ENCODE results near the gene TRAPPC12.

Gene TRAPPC12

DNA sequence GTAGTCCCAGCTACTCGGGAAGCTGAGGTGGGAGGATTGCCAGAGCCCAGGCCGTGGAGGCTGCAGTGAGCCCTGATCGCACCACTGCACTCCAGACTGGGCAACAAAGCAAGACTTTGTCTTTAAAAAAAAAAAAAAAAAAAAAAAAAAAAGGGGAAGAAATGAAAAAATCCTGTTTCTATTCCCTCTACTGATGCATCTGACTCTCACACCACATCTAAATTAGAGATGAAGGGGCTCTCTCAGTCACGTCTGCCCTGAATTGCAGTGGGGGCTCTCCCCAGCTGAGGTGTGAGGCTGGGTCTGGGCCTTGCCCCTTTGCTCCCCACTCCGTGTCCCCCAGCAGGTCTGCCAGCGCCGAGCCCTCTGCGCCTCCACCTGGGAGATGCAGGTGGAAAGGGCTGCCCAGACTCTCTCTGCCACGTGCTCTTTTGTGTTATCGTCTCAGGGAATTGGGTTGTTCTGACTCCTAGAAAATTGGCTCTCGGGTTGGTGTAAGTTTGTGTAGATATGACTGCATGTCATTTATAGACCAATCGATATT, 30.2 kb downstream of the TRAPPC12 start:
- DNase-seq, result no peak

DNA sequence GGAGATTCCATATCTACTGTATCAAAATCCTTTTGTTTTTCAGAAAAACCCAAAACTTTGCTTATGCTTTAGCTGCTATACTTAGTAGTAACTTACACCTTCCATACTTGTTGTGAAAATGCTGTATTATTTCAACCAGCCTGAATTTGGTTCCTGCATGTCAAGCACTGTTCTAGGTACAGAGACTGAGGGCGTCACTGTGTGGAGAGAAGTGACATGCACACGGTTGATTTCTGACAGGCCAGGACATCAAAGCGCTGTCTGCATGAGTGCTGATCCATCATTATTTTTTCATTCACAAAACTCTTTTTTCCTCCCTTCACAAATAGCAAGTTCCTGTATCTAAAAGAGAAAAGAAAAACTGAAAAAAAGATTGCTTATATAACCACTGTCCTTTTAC, 31.6 kb downstream of the TRAPPC12 start:
- DNase-seq, result no peak

DNA sequence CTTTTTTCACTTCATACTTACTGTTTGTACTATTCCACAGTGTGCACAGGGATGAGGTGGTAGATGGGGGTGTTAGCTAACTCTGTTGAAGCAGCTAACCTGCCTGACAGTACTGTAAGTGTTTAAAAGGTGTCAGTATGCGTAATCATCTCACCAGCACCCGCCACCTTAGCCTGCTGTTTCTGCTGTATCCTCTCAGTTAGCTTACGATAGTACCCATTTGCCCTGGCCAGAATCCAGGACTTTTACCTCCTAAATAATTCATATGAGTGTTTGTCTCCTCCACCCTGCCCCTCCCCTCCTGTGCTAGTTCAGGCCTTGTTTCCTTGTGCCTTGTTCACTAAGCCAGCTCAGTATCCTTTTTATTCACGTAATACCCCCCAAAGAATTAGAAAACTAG, 34.2 kb downstream of the TRAPPC12 start:
- no peak for DNase-seq

DNA sequence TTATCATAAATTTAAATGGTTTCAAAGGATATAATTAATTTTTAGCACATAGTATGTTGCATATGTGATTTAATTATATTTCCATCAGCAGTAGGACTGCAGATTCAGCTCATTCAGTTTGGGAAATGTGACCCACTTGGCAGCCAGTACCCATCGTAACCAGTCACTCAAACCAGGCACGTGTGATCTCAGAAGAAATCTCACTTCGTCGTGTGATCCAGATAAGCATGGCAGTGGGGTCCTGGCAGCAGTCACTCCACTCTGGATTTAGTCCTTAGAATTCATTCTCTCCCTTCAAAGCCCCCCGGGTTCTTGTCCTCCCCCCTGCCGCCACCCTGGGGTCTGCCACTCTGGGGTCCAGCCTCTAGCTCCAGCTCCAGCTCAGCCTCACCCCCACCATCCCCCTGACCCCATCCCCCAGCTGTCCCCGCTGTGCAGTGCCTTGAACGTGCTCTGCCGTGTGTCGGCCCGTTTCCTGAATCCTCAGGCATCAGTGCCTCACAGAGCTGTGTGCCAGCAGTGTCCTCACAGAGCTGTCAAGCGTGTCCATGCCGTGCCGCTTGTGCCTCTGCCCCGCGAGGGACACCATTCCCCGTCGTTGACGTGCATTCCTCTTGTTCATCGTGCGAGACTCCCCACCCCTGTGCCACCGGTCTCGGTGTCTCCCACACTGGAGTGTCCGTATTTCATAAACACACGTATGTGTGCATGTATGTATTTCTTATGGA, 34.8 kb downstream of the TRAPPC12 start:
- no peak for DNase-seq

DNA sequence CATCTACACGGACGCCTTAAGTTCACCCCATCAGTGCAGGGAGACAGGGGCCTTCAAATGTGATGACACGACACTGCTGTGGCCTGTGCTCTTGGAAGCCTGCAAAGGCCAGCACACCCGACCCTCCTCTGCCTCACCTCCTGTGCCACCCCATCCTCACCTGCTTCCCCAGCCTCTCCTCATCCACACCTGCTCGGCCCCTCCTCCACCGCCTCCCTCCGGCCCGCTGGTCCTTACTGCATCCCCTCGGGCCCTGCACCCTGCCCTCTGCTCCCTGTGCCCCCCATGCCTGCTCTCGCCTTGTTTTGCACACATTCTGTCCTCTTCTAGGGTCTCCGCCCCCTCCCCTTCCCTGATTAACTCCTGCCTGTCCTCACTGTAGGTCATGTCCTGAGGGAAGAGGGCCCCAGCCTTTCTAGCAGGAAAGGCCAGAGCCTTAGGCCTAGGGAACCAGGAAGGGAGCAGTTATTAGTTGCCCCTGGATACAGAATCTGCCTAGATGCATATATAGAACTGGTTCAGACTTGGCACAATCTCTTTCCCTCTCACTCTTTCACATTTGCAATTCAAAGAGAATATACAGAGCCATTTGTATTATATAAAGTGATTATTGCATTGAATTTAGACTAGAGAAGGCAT, 39.4 kb downstream of the TRAPPC12 start:
- no peak for DNase-seq

DNA sequence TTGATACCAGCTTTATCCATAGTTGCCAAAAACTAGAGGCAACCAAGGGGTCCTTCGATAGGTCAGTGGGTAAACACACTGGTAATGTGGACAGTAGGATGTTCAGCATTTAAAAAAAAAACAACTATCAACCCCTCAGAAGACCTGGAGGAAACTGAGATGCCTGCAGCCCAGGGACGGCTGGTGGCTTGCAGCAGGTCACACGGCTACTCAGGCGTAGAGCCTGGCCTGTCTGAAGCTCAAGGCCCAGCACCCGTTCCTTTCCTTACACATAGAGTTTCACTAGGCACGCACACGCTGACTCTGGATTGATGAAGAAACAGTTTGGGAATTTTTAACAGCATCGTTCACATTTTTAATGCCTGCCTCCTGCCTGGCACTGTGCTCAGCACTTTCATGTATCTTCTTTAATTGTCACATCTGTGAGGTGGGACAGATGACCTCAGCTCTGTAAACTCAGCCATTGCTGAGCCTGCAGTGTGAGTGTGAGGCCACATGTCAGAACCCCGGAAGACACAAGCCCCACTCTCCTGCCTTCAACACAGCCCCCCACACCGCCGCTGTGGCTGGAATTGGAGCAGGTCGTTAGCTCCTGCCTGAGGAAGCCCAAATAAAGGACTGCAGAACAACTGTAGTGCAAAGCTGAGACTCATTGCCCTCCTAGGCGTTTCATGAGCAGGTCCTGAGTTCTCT, 40.7 kb downstream of the TRAPPC12 start:
- DNase-seq, result no peak

DNA sequence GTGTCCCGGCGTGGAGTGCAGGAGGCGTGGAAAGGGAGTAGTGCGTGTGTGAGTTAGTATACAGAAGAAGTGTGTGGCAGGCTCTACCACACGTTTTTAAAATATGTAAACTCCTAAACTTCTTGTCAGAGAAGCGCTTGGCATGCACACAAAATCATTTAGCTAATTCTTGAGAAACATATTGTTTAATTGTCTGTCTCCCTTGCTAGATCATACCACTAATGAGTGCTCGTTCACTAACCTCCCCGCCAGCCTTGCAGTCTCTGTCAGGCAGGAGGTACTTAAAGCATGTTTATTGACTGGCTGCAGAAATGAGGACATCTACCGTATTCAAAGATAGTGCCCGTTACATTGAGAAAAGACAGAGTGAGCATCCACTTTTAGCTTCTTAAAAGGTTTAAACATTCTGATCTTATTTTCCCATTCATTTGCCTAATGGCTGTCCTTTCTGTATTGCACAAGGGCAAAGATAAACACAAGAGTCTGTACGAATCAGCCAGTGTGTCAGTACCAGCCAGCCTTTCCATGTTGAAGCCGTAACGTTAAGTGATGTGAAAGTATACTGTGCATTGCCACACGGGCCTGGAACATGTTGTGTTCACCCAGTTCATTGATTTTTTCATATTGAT, 41.4 kb downstream of the TRAPPC12 start:
- DNase-seq, result no peak

DNA sequence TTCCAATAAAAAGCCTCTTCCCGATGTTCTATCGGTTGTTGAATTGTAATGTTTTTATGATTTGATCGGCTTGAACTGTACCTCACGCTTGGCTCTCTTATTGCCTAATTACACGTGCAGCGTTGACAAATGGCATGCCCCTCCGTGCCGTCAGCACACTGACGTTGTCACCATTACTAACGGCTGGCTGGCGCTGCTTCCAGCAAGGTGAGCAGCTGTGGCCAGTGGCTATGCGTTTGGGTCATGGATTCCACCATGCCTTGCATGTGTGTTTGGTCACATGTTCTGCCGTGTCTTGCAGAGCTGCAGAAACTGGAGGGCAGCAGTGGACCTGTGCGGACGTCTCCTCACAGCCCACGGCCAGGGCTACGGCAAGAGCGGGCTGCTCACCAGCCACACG, 42.1 kb downstream of the TRAPPC12 start:
- no peak for DNase-seq

DNA sequence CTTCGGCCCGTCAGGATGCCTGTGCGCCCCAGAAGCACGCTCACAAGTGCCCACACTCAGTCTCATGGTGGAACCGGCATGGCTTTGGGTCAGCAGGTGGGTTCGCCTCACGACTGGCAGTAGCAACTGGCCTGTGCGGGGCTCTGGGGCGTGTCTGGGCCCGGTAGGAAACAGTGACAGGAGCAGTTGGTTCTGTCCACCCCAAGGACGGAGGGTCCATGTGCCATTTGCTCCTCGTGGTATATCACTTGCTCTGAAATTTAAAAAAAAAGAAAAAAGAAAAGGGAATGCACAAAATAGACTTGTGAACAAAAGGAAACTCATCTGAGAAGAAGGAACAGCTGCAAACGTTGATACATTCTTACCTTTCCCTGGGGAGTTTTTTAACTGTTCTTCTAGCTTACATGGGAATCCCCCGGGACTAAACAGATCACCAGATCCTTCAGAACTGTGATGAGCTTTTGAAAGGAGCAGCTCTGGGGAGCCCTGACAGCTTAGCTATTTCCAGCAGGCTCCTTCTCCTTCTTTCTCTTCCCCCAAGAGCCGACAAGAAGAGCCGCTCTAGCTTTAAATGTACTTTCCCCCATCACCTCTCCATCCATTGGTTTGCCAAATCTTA, 42.8 kb downstream of the TRAPPC12 start:
- DNase-seq, result peak; percentile 63

DNA sequence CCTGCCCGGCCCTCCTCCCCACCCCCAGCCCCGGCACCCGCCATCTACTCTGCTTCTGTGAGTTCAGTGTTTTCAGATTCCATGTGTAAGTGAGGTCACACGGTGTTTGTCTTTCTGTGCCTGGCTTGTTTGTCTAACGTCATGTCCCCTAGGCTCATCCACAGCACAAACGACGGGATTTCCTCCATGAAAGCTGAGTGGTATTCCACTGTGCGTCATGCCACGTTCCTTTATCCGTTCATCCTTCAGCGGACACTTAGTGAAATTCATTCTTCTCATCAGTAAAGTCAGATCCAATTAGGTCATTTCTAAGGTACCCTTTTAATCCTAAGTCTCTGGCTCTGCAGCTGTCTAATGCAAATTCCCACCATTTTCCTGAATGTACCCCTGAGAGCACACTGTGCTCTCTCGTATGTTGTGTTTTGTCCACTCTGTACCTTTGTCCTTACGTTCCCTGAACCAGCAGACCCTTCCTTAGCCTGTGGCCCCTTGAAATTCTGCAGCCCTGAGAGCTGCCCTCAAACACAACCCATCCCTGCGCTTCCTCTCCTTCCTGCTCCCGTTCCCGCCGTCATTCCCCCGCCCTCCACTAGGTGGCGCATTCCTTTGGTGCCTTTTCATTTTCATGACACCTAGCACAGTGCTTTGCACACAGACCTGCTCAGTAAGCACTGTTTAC, 44.1 kb downstream of the TRAPPC12 start:
- DNase-seq, result peak; percentile 25

DNA sequence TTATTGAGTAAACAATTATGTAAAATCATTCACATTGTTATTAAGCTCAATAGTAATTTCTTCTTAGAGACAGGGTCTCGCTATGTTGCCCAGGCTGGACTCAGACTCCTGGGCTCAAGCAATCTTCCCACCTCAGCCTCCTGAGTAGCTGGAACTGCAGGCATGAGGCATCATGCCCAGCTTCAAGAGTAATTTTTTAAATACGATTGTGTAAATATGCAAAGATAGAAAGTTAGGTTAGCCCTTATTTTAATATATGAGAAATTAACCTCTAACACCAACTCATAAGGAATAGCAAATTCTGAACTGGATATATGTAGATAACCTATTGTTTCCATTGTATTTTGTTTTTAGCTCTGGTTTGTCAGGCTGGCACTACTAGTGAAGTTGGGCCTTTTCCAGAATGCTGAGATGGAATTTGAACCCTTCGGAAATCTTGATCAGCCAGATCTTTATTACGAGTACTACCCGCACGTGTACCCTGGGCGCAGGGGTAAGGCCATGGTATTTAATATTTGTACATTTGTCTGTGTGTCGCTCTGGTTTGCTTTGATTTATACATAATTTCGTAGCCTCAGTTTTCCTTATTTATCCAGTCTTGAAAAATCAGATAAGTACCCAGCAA, 44.8 kb downstream of the TRAPPC12 start:
- no peak for DNase-seq

DNA sequence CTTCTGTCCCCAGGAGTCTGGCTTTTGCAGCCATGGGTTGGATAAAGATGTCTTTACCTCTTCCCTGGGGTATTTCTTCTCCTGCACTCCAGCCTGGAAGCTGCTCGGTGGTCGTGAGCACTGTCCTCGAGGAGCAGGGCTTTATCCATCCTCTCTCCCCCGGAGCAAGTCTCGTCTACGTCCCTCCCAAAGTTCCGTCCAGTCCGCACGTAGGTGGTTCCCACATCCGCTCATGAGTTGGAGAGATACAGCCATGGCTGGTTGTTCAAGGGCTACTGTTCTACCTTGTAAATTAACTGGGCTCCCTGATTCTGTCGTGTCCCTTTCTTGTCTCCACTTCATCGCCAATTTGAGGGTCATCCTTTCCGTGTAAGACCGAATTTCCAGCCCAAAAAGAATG, 47.1 kb downstream of the TRAPPC12 start:
- no peak for DNase-seq

DNA sequence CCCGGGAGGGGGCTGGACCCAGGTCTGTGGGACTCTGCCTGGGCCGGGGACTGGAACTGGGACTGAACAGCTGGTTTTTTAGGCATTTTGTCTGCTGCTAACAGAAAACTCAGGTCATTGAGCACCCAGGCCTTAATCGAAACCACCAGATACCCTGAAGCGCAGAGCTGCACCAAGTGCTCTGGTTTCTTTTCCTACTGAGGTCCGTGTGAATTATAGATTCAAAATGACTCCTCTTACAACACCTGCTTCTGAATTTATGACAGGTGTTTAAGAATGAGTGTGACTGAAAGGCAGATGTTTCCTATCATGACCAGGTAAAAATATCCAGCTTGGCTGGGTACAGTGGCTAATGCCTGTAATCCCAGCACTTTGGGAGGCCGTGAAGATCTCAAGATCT, 47.8 kb downstream of the TRAPPC12 start:
- no peak for DNase-seq

DNA sequence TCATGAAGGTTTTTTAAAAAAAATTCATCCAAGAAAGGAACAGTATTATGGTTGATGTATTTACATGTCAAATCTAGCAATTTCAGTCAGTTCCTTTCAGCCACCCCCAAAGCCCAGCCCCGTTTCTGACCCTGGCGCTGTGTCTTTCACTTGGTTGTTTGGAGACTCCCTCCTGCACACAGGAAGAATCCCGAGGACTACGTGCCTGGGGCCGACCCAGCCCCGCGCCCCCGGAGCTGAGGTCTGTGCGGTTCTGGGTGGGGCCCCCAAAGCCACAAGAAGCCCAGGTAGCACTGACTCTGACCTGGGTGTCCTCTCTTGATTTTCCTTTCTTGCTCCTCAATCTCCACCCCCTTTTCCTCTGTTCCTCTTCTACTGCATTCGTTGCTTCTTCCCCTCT, 49.1 kb downstream of the TRAPPC12 start:
- no peak for DNase-seq

DNA sequence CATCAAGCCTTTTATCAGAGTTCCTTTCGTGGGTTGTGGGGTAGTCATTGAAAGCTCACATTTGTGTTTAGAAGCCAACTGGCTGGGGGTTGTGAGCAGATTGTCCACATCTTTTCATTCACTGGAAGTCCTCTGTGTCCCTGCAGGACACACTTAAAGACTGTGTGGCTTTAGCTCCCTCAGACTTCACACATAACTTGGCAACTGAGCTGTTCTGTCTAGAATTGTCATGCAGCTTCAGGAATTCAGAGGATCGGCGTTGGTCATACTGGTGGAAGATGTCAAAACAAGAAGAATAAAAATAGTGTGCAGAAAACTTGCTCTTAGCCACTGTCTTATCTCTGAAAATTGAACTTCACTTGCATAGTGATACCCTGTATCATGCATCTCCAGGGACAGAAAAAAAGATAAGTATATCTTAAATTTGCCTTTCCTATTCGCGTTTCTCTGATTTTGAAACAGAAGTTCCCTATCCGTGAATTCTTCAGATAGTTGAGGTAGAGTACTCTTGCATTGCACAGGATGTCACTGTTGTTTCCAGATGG, 49.6 kb downstream of the TRAPPC12 start:
- DNase-seq, result no peak

DNA sequence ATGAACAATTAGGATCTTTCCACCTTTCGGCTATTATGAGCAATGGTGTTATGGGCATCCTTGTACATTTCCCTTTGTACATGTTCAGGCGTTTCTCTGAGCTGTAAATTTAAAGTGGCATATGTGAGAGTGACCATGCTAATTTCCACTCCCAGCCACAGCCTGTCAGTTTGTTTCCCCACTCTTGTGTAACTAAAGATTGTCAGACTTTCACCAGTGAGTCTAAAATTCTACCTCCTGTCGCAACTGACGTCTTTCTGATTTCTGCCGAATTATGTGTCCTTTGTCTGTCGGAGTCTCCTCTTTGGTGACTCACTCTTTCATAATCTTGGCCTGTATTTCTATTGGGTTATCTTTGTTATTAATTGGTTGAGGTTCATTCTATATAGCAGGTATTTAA, 50.7 kb downstream of the TRAPPC12 start:
- DNase-seq, result no peak

DNA sequence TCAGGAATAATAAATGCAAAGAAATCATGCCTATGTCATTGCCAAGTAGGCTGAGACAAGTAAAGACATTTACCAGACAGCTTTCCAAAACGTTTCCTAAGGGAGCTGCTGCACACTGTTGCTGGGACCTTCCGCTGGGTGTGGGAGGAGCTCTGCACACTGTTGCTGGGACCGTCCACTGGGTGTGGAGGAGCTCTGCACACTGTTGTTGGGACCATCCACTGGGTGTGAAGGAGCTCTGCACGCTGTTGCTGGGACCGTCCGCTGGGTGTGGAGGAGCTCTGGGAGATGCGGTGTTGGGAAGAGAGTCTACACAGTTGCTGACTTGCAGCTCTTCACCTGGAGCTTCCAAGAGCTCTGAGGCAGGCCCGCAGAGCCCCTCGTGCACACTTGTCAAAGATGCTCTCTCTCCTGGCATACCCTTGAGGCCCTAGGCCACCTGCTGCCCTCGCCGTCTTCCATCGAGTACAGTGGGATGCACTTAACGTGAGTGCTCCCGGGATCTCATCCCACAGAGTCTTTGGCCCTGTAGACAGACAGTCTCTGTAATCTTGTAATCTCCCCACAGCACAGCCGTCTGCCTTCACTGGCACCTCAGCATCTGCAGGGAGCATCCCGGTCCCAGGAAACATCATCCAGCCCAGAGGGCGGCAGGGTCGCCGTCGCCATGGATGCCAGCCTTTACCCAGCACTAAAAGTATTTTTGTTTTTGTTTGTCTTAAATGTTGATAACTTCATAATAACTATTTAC, 51.4 kb downstream of the TRAPPC12 start:
- no peak for DNase-seq

DNA sequence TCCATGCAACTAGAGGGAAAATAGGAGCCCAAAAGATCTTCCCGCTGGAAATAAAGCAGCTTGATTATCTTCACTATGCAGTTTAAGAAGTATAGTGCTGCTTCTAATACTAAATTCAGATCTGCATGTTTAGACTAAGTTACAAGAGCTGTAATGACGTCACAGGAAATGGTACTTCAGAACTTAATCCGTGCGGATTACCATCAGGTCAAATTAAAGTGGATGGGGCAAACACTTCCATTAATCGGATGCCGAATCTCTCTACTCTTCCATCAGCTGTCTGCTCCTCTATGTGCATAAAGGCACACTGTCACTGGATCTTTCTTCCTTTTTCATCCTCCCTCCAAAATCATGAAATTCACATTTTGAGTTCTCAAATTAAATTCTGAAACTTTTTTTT, 52.6 kb downstream of the TRAPPC12 start:
- no peak for DNase-seq

DNA sequence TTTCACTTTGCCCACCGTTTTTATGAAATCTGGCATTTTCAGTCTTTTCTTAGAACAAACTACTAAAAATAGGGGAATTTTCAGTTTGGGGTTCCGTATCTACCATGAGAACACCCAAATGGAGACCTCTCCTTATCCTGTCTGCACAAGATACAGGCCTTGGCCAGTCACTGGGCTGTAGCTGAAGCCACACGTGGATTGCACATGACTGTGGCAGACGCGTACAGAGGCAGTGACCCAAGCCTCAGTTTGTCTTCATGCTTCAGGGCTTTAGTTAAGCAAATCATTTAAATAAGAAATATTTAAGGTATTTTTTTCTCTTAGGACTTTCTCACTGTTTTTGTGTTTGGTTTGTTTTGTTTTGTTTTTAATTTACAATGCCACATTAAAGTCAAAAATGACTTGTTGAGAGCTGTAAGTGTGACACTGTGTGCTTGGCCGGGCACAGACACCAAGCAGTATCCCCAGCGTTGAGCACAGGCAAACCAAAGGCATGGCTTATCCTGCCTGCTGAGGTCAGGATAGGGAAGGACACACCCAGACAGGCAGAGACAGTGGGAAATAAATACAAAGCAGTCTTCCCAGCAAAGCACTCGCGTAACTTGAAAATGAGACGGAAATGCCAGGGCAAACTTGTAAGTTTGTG, 53.3 kb downstream of the TRAPPC12 start:
- no peak for DNase-seq

DNA sequence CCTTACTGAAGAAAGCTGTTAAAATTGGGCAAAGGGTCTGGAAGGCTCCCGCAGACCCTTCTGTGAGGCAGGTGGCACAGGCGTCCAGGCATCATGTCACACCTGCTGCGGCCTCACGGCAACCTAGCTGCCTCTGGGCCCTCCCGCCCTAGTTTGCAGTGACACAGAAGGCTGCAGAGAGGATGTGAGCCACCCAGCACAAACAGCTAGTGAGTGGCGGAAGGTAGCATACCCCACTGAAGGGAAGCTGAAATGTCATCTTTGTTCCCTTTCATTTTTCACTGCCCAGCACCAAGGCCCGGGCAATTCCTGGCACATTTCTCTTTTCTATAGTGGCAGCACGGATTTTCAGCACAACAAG, 53.8 kb downstream of the TRAPPC12 start:
- DNase-seq, result no peak
